Glomerular visceral epithelial cell (primary cell): ENCODE data around the gene SMARCAD1.

ENCODE experiments used
- DNase-seq: peaks from one replicate; pipeline ENCODE4 v3.0.0-alpha.2; 2016; ENCODE audit errors: extremely low spot score

The SMARCAD1 gene

DNA sequence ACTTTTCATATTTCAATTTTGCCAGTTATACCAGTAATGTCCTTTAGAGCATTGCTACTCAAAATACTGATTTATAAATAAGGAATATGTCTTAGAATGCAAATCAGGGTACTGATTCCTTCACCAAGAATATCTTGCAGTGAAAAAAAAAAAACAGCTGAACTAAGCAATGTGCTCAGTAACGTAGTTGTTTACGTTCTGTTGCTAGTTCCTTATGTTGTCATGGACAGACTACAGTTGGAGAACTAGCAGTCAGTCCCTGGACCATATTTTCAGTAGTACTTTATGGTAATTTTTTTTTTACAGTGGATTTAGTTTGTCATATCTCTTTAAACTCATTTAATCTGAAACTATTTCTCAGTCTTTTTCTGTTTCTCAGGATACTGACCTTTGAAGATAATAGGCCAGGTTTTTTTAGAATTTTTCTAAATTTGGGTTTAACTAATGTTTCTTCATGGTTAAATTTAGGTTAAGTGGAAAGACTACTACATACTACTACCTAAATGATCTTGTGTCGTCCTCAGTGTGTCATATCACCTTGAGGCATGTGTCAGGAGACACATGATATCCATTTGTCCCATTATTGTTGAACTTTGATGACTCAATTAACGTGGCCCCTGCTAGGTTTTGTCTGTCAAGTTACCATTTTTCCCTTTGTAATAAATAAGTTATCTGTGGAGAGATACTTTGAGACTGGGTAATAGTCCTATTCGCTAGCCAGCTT is 21.0 kb downstream of the SMARCAD1 start:
- DNase-seq: no peak

DNA sequence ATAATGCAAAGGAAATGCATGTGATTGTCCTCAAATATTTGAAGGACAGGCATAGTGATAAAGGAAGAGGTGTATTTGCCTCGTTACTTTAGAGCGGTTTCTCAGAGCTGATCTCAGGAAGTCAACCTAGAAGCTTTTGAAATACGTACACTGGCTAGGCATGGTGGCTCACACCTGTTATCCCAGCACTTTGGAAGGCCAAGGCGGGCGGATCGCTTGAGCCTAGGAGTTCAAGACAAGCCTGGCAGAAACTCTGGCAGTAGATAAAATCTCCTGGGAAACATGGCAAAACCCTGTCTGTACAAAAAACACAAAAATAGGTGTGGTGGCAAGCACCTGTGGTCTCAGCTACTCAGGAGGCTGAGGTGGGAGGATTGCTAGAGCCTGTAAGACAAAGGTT is 24.9 kb downstream of the SMARCAD1 start:
- DNase-seq: no peak

DNA sequence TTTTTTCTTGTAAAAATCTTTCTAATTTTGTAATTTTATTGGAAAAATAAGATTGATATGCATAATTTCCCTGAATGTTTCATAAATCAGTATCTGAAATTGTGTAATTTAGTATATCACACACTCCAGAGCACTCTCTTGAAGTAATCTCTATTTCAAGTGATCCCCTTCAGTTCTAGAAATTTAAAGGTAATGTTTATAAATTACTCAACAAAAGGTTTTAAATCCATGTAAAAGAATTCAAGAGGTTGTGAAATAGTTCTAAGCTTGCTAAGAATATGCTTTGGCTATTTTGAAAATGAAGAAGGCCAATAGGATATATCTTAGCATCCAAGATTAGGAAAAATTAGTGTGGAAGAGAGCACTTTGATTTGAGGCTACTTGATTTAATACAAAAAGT is 28.2 kb downstream of the SMARCAD1 start:
- no peak for DNase-seq

DNA sequence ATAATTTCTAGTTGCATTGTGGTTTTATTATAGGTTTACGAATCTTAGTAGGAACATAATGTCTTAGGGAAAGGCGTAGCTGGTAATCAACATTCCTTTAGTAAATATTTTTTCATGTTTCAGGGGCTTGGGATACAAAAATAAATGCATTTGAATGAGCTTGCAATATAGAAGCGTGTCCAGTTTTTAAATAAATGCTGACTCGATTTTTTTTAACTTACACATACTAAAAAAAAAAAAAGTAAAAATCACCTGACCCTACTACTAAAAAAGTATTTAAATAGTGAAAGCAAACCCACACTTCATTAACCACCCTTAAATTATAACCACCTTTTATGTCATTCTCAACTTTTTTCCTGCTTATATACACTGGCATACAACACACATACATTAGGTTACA is 29.6 kb downstream of the SMARCAD1 start:
- DNase-seq: no peak

DNA sequence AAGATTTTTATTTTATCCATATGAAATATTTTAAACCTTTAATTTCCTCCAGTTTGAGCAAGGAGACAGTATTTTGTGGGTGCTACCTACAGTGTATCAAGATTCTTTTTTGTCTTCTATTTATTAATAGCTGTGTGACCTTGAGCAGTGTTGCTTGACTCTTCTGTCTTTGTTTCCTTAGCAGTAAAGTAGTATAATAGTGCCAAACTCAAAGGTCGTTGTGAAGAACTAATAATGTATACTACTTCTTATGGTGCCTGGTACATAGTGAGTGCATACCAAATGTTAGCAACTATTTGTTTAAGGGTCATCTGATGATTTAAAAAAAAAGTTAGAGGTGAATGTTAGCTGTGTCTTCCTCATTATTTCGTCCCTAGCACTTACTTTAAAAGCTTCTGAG is 30.5 kb downstream of the SMARCAD1 start:
- DNase-seq: no peak

DNA sequence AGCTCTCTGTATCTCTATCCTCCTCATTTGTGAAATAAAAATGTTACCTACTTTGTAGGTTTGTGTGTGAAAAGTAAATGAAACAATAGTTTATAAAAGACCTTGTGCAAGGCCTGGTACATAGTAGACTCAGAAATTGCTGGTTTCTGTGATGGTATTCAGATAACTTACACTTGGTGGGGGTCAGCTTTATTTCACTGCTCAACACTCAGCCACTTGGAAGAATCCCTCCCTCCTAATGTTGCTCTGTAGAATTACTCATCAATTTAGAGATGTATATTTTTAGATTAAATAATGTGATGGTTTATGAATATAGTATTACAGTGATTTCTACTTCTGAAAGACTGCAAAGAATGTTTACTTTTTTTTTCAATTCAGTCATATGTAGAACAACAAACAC is 32.7 kb downstream of the SMARCAD1 start:
- DNase-seq: no peak

DNA sequence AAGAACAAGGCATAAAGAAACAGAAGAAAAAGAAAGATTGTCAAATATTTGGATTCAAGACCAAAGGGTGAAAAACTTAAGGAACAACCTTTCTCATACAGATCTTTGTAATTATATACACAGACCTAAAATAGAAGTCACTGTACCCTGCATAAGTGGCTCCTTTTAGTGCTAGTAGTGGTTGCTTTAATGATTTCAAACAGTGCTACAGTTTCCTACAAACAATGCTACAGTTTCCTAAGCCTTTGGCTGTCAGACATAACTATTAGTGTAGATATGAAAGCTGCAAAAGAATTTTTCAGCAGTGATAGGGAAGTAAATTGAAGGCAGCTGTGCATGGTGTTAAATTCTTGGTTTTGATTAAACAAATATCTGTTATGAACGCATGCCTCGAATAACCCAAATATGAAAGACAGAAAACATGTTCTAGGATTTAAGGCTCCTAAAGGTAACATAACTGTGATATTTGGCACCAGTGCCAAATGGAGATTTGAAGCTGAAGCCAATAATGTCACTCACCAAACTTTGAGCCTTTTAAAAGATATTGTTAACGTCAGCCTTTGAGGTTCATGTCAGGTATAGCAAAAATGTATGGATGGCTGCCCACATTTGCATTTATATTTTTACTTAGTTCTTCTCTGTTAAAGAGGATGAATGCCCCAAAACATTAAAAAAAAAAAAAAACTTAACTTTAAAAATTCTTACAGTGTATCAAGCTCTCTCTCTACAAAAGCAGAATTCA is 36.6 kb downstream of the SMARCAD1 start:
- no peak for DNase-seq

DNA sequence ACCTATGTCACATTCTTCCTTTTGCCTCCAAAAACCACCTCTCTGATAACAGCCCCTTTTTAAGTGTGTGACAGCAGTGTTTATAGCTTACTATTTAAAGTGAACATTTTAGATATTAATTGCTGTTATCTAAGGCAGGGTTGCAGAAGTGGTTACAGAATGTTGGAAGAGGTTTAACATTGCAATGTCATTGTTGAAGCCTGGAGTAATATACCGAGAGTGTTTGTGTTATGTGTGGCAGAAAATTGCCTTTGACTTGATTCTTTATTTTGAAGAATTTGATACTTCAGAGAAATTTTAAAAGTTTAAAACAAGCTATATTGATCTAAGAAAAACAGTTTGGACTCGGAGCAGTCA is 37.1 kb downstream of the SMARCAD1 start:
- no peak for DNase-seq

DNA sequence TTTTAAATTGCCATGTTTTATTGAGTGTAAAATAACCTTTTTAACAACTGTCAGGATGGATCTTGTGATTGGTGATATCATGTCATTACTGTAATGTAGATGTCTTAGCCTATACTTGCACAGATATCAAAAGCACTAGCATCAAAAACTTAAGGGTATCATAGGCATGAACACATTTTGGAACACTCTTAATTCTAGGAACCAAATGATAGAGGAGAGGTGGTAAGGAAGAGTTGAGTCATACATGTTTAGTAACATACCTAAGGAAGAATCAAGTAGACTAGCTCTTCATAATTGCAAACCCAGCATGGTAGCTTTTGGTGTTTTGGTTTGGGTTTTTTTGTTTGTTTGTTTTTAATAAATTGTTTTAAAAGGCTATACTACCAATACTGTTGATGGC is 43.4 kb downstream of the SMARCAD1 start:
- no peak for DNase-seq

DNA sequence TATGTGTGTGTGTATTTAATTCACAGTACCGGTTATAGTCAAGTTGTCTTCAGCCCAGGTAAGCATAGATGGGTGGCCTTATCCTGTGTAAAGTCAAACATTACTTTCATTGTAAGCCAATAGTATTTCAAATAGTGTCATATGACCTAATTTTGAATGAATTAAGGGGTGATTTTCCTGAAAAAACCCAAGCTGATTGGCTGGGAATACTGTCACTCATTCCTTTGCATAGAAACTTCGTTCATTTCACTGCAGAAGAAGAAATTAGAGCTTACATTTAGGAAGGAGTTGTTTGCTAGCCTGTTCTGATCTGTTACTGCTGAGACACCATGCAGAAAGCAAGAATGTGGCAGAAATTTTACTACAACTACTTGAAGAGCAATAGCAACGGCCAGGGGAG is 45.4 kb downstream of the SMARCAD1 start:
- DNase-seq: no peak

DNA sequence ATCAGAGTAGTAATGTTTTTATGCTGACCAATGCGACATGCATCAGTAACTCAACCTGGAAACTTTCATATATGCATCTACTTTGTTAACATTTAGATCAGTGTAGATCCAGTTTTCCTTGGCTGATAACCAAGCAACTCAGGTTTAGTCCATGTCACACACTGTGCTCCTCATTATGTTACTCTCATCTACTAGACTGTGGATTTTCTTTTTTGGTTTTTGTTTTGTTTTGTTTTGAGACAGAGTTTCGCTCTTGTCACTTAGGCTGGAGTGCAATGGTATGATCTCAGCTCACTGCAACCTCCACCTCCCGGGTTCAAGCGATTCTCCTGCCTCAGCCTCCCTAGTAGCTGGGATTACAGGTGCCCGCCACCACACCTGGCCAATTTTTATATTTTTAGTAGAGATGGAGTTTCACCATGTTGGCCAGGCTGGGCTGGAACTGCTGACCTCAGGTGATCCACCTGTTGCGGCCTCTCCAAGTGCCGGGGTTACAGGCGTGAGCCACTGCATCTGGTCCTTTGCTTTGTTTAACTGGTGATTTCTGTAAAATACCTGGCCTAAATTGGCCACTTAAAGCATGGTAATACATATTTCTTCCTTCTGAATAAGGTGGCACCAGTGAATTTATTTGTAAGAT is 48.6 kb downstream of the SMARCAD1 start:
- no peak for DNase-seq

DNA sequence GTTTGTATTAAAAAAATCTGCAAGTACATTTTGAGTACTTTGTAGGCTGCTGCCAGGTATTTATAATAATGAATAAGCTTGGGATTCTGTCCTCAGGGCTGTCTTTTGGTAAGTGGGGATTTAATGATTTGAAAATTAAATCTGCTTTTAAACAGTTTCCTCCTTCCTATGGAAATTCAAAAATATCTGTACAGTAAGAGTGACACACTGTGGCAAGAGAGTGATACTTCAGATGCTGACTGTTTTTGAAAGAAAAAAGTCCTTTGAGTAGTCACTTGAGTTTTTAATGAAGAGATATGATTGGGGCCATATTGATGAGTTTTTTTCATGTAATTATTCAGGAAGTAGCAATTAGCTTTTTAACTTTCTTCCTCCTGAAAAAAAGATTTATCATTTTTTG is 49.2 kb downstream of the SMARCAD1 start:
- no peak for DNase-seq

DNA sequence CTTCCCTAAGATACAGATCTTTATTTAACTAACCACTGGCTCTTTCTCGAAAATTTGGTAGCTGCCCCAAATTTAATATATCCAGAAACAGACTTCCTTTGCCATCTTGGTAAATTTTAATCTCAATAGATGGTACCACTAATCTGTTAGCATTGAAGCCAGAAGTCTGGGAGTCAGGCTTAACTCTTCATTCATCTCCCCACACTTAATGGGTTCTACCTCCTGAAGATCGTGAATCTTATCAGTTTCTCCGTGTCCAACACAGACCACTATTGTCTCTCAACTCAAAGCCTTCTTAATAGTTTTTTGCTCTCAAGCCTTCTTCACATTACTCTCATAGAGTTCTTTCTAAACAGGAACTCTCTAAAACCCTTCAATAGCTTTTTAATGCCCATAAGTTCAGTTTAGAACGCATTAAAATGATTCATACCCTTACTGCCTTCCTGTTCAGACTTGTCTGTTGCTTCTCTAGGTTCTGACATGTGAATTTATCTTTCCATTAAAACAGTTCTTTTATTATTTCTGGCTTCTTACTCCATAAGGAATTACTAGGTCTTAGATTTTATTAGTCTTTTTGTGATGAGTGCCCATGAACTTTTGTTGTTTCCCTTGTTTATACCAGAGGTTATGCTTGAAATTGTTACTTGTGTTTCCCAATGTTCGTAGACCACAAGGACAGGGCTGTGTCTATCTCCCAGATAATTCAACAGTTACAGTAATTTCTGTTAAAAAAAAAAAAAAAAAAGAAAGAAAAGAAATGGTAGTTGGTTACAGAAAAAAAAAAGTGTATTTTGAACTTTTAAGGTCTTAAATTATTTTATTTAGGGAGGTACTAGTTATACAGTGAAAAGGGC is 54.7 kb downstream of the SMARCAD1 start:
- DNase-seq: no peak

DNA sequence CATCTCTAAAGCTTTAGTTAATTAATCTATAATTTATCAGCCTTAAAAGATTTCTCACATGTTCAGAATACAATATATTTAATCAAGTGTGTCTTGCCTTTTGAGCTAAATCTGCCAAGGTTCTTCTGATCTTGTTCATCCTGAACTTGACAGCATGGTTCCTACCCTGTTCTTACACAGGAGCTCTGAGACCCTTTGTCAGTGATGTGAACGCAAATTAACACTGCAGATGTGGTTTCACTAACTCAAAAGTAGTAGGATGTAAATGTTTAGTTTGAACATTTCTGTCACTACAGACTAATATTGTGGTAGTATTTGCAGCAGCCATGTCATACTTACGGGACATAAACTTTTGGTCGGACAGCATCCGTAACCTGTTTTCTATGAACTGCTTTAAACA is 59.4 kb downstream of the SMARCAD1 start:
- DNase-seq: no peak

DNA sequence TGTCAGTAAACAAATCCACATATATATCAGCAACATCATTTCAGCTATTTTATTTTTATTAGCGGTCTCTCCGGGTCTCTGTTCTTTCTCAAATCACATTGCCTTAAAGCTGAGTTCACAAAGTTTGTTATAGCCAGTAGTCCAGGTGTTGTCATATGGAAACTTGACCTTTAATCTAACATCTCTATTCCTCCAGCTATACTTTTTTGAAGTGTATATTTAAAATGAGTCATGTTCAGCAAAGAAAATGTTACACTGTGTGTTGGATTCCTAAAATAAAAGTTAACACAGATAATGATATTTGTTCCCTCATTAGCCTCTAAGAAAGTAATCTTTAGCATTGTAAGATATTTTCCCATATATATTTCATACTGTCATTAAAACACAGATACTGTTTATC is 63.6 kb downstream of the SMARCAD1 start:
- DNase-seq: no peak

DNA sequence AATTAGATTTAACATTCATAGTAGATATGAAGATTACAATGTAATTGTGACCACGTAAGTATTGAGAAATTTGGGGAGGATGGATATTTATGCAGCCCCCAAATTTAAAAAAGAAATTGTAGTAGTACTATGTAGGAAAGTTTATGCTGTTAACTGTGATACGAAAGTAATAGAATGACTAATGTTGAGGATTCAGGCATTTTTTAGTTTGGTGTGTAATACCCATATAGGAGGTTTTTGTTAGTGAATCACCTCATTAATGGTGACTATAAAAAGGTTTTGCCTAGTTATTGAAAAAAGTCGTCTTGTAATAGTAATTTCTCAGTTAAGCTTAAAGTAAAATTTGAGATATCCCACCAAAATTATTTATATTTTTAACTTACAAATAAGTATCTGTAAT is 67.2 kb downstream of the SMARCAD1 start:
- no peak for DNase-seq

DNA sequence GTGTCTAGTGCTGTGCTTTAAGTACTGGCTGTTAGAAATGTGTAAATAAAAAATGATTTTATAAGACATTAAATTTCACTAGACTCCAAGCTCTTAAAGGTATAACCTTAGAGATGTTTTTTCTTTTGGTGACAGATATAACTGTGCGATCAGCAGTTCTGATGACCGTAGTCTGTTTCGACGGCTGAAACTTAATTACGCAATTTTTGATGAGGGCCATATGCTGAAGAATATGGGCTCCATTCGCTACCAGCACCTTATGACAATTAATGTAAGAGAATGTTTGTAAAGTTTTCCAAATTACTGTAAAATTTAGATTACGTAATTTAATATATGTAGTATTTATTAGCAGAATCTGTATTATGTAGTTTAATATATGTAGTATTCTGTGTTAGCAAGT is 68.5 kb downstream of the SMARCAD1 start:
- no peak for DNase-seq

DNA sequence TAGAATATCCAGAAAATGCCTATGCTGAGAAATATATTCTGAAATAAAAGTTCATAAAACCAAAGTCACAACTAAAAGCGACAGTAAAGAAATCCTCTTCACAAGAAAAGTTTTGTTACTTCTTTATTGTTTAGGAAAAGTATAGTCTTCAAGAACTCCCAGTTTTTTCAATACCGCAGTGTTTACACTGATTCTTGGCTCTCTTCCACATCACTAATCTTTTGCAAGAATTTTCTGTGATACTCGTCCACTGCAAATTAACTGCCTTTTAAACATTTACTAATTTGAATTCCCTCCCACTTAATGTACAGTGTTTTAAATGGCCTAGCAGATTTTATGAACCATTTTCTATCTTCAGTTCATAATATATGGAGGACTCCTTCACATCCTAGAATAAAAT is 69.9 kb downstream of the SMARCAD1 start:
- DNase-seq: no peak

DNA sequence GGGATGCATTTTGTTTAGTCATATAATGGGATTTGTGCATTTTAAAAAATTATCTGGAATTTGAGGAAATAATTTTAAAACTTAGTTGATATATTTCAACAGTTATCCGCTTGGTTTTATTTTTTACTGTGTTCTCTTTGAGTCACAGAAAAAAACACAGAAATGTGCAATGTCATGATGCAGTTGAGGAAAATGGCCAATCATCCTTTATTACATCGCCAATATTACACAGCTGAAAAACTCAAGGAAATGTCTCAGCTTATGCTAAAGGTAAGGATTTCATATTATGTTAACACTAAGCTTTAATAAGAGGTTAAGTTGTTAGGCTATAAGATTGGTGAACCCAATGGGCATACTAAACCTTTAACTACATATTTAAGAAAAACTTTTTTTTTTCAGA is 71.1 kb downstream of the SMARCAD1 start:
- no peak for DNase-seq

DNA sequence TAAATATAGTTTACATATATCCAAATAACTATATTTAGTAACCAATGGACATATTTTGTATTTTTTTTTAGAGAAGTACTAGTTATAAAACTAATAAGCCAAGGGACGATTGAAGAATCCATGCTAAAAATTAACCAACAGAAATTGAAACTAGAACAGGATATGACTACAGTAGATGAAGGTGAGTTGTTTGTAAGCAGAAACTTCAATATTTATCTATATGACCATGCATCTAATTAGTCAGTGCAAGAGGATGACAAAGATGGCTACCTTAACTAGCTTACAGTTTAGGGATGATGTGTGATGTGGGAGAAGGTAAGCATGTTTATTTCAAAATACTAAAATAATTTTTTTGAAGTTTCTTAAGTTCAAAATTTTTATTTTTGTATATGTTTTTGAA is 77.2 kb downstream of the SMARCAD1 start:
- DNase-seq: no peak

DNA sequence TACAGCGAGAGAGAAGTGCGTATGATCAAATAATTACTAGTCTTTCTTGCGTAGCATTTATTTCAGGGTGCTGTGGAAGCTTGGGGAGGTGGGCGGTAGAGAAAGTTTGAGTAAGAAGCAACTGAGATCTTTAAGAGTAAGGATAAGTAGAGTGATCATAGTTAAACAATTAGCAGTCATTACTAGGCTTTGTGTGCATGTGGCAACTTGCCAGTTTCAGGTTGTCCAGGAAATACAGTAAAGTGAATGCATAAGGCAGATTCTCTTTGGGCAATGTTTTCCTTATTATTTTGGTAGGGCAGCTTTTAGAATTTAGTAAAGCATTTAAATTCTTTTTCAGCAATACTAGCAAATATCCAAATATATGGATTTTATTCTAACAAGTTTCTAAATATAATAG is 78.0 kb downstream of the SMARCAD1 start:
- DNase-seq: no peak

DNA sequence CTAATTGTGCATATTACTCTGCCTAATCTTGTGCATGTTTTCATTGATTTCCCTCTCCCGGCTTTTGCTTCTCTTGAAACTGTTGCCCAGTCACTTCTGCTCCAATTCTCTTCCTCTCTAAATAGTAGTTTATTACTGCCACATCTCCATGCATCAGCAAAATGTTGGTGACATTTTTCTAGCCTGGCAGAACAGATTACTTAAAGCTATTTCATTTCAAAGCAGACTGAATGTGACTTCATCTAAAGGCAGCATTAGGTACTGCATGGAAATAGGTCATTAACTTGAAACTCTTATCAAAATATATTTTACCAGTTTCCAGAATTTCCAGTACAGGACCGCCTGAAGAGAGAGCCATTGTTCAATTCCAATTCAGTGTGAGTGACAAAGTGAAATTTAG is 82.6 kb downstream of the SMARCAD1 start:
- DNase-seq: no peak
